Endometrium (tissue), 2 donors: ENCODE data around the gene NELL1.
"Not testable (repeated sequence)": the region's sequence is repeated elsewhere in the genome, so short reads cannot be mapped to it uniquely, and the experiment has no call there.

ENCODE experiments used
- FAIRE-seq: peaks from 2 replicates; lab custom pipeline; 2012; peaks lifted over from hg19 to GRCh38; lab: Jason Lieb, UNC
- donor health status: control.
- donor health status: control.

The NELL1 gene

GRCh38 chr11:21110415-21110814 lies 441.0 kb downstream of the NELL1 start:
- no peak for FAIRE-seq

DNA sequence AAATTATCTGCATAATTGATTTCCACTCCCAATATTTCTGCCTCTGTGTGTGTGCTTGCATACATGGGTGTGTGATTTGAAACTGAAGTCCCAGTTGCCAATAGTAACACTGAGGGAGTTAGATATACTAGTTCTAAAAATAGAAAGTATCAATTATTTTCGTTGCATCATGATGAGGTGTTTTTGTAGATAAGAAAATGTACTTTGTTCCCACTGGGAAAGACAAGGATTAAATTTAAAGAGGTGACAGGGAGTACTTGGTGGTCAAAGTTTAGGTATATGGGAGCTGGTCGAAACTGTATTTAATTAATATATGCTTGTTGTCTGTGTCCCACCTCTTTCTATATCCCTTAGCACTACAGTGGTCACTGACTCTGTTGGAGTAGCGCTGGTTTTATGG lies 444.5 kb downstream of the NELL1 start:
- FAIRE-seq = no peak

DNA sequence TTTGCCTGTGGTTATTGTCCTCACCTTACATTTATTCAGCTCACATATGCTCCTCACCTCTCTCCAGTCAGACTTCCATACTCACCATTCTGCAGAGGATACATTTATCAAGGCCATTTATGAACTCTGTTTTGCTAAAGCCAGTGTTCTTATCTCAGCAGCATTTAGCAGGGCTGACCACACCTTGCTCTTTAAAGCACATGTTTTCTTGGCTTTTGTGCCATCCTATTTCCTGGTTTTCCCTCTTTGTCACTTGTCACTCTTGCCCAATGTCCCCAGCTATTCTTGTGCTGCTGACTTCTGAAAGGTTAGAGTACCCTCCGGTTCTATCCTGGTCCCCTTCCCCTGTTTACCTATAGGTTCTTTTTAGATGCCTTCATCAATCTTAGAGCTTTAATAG lies 446.6 kb downstream of the NELL1 start:
- no peak for FAIRE-seq

- FAIRE-seq = no peak
Observed at GRCh38 chr11:21119411-21119810, 450.0 kb downstream of the NELL1 start.

DNA sequence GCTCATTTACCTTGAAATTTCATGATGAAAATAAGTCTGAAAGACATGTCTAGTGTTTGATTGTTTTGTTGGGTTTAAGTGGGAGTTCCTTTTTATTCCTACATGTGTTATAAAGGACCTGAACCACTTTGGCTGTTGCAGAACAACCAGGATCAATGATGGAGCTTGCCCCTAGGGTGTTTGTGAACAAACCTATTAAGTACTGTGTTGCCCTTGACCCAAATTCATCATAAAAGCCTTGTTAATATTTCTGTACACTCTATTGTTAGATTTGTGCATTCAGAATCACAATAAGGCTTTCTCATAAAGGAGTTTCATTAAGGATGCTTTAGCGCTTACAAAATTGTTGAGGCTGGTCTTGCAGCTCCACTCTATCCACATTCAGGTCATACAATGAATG lies 452.6 kb downstream of the NELL1 start:
- FAIRE-seq = no peak

- FAIRE-seq = no peak
Observed at GRCh38 chr11:21122523-21122922, 453.1 kb downstream of the NELL1 start.

DNA sequence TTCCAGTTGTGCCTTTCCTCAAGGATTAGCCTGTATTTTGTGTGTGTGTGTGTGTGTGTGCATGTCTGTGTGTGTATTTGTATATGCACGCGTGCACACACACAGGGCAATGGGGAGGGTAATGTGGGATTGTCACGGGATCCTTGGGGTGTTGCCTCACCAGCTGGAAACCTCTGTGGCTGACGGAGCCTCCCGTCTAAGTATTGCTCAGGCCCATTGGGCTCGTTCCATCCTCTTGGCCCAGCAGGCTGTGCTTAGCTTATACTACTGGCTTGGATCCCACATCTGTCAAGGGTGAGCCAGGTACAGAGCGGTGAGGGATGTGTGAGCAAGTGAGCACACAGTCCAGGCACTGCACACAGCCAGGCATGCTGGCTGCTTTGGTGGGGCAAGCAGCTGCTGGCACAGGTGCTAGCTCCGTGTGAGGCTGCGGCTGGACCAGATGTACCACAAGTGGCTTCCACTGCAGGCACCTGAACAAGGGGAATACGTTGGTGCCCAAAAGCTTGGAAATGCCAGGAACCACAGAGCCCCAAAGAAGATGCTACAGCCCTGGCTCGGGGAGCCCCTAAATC lies 462.8 kb downstream of the NELL1 start:
- FAIRE-seq = no peak

DNA sequence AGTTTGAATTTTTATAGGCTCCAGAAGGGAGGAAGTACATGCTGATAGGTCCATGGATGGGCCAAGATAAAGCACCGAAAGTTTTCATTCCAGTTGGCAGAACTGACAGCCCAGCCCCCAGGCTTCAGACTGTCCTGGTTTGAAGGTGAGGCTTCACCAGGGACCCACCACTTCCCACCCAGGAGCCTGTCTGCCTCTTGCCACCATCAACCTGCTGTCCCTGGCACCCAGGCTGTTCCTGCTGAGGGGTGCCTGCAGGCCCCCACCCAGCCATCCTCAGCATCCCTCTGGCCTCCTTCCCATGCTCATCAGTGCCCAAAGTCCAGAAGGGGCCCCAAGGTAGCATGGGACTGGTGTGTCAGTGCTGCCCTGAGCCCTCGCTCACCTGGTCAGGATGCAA lies 463.9 kb downstream of the NELL1 start:
- no peak for FAIRE-seq

DNA sequence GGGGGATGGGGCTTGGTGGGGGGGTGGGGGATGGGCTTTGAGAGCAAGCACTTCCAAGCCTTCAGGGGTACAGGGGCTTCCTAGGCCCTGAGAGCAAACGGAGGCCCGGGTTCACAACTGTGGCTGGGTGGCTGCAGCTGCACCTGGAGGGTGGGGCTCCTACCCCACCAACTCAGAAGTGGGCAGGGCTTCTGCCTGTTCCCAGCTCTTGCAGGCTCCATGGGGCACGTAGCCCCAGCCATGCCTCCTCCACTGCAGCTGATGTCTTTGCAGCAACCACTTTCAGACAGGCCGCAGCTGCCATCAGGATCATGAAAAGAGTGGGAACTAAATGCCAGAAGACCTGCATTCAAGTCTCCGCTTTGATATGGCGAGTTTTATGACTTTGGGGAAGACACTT lies 464.3 kb downstream of the NELL1 start:
- no peak for FAIRE-seq

GRCh38 chr11:21137803-21138202 lies 468.4 kb downstream of the NELL1 start:
- FAIRE-seq = no peak

GRCh38 chr11:21141557-21141956 lies 472.2 kb downstream of the NELL1 start:
- FAIRE-seq = not testable (repeated sequence)

- no peak for FAIRE-seq
Observed at GRCh38 chr11:21142007-21142406, 472.6 kb downstream of the NELL1 start.

GRCh38 chr11:21144531-21144930 lies 475.1 kb downstream of the NELL1 start:
- FAIRE-seq = no peak

GRCh38 chr11:21148376-21148775 lies 479.0 kb downstream of the NELL1 start:
- no peak for FAIRE-seq

DNA sequence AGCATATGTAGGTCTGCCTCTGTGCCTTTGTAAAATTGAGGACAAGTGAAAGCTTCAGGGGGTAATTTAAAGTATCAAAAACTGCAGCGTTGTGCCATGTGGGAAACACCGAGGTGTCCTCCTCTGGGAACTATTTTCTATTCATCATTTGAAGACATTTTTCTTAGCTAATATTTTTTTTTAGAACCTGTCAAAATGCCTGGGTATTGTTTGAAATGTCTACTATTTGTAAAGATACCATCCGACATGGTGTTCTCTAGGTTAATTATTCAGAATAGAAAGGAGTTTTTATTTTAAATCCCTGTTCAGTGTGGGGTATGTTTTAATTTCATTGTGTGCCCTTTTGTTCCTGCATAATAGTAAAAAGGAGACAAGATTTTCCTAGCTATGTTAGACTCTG lies 490.8 kb downstream of the NELL1 start:
- no peak for FAIRE-seq

- no peak for FAIRE-seq
Observed at GRCh38 chr11:21169639-21170038, 500.3 kb downstream of the NELL1 start.

DNA sequence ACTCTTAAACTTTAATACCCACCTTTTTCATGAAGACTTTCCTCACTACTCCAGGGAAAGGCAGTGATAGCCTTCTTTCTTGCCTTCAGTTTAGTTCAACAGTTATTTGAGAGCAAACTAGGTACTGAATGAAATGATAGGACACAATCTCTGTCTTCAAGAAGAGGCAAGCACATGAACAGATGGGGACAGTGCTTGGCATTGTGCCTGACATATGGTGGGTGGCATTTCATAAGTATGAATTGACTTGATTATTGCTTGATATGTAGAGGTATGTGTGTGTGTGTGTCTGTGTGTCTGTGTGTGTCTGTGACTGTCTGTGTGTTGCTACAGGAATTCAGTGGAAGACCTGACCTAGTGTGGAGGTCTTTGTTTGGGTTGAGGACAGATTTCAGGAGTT lies 504.1 kb downstream of the NELL1 start:
- FAIRE-seq = no peak

- no peak for FAIRE-seq
Observed at GRCh38 chr11:21174781-21175180, 505.4 kb downstream of the NELL1 start.

DNA sequence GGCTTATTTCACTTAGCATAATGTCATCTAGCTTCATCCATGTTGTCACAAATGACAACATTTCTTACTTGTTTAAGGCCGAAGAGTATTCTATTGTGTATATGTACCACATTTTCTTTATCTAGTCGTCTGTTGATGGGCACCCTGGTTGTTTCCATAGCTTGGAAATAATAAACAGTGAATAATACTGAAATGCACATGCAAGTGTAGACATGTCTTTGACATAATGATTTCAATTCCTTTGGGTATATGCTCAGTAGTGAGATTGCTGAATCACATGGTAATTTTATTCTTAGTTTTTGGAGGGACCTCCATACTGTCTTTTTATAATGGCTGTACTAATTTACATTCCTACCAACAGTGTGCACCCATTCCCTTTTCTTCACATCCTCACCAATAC lies 508.0 kb downstream of the NELL1 start:
- no peak for FAIRE-seq

DNA sequence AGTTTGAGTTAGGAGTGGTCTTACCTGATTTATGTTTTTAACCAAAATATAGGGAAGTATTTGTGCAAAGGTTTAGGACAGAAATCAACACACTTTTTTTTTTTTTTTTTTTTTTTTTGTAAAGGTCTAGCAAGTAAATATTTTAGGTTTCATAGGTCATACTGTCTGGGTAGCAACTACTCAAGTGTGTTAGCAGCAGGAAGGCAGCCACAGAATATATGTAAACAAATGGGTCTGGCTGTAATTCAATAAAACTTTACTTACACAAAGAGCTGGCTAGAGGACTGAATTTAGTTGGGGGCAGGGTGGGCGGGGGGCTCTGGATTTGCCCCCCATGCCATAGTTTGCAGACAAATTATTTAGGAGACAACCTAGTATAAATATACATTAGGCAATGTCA lies 510.4 kb downstream of the NELL1 start:
- no peak for FAIRE-seq

DNA sequence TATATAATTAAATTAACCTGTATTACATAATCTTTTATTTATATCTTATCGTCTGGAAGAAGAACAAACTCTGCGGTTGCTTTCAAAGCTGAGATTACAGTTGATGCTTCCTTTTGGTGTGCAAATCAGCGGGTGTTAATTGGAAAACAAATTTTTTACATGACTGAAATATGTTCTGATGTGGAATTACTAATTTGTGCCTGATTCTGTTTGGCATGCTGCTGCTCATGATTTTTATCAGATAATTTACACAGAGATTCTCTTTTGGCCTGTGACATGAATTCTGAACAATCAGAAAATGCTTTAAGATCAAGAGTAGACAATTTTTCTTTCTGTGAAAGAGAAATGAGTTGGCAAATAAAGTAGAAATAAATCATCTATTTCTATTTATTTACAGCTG lies 510.8 kb downstream of the NELL1 start:
- FAIRE-seq = no peak

DNA sequence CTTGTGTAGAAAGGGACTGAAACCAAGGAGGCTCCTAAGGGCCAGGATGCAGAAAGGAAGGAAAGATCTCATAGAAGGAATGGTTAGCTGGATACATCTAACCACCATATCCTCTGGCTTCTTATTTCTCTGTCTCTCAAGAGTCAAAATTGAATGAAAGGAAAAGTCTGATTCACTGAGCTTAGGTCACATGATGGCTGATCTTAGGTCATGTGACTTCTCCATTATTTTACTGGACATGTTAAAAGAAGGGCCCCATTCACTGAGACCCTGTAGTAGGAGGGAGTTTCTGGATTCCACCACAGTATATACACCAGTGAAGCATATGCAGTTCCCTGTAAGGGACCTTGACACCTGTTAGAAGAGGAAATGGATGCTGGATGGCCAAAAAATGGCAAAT lies 516.6 kb downstream of the NELL1 start:
- FAIRE-seq = no peak

- no peak for FAIRE-seq
Observed at GRCh38 chr11:21190181-21190580, 520.8 kb downstream of the NELL1 start.

DNA sequence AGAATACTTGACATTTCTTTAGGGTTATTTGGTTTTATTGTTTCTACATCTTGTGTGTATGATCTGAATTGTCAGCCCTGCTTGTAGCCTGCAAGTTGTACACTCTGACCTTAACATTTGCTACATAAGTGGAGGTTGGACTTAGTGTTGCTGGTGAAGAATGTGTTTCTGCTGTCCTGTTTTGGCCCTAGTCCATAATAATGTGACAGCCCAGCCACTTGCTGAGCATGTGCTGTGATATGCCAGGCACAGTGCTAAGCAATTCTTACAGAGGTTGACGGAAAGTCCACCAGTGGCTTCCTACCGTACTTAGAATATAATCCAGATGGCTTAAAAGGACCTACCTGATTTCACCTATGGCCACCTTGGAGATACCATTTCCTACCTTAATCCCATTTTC lies 526.6 kb downstream of the NELL1 start:
- FAIRE-seq = no peak

DNA sequence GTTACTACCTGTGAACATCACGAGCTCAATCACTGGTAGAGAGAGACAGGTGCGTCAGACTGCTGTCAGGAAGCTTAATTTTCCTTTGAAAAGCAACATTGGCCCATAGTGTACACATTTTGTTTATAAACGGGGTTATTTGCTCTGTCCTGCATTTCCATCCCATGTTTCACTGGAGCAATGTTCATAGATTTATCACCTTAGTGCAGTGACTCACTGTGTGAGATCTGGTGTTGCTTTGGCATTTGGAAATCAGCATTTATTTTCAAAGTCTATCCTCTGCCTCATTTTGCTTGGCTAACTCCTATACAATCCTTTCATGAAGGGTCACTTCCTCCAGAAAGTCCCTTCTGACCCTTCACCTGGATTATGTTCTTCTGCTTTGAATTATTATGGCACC lies 529.1 kb downstream of the NELL1 start:
- FAIRE-seq = no peak
